OCI-LY3 (cell line): Measurements from ENCODE around the gene PSMG2.

Experiments
- H2AFZ ChIP-seq: fragments of 200-600, 300-600 bp; shearing (Covaris generic); 2 replicates; pipeline ENCODE4 v1.6.0; 2014; ENCODE audit warnings: antibody characterized with exemption, low read depth, low read length
- H3K27ac ChIP-seq: fragments of 200-600, 300-600 bp; sonication (generic); 2 replicates; pipeline ENCODE4 v1.5.1; 2014; ENCODE audit warnings: mild to moderate bottlenecking, low read length, moderate library complexity, mixed read lengths
- H3K27me3 ChIP-seq: fragments of 200-600, 300-600 bp; sonication (generic); 2 replicates; pipeline ENCODE4 v1.6.1; 2014; ENCODE audit warnings: low read depth, low read length, mixed read lengths
- H3K36me3 ChIP-seq: fragments of 200-600, 300-600 bp; sonication (generic); replicated peaks from 2 replicates; pipeline ENCODE3; 2014; ENCODE audit warnings: low read depth, low read length, mixed read lengths
- H3K4me1 ChIP-seq: fragments of 300-600, 200-600 bp; sonication (generic); 2 replicates; pipeline ENCODE4 v1.6.1; 2014; ENCODE audit warnings: low read length, mixed read lengths
- H3K4me2 ChIP-seq: fragments of 200-600, 300-600 bp; sonication (generic); 2 replicates; pipeline ENCODE4 v1.6.1; 2014; ENCODE audit warnings: low read length, mixed read lengths
- H3K4me3 ChIP-seq: fragments of 300-600, 200-600 bp; sonication (generic); 2 replicates; pipeline ENCODE4 v1.5.1; 2014; ENCODE audit warnings: antibody characterized with exemption, mild to moderate bottlenecking, low read length, moderate library complexity
- H3K79me2 ChIP-seq: fragments of 300-600, 200-600 bp; shearing (Covaris generic); 2 replicates; pipeline ENCODE4 v1.6.1; 2014; ENCODE audit warnings: mild to moderate bottlenecking, low read length, mixed read lengths
- H3K9ac ChIP-seq: fragments of 300-600, 200-600 bp; shearing (Covaris generic); 2 replicates; pipeline ENCODE4 v1.6.0; 2014; ENCODE audit warnings: mild to moderate bottlenecking, low read length, moderate library complexity
- H3K9me3 ChIP-seq: fragments of 200-600, 300-600 bp; shearing (Covaris generic); 2 replicates; pipeline ENCODE4 v1.6.1; 2014; ENCODE audit warnings: low read length, mixed read lengths; ENCODE audit not compliant: insufficient read depth
- H4K20me1 ChIP-seq: fragments of 200-600, 300-600 bp; sonication (generic); 2 replicates; pipeline ENCODE4 v1.6.1; 2016; ENCODE audit warnings: low read length, mixed read lengths; ENCODE audit not compliant: insufficient read depth
- CTCF ChIP-seq: fragments of 200-600, 300-600 bp; sonication (generic); IDR thresholded peaks from 2 replicates; pipeline ENCODE4 v1.5.1; 2014; ENCODE audit warnings: antibody characterized with exemption, low read length, low read depth
- EZH2phosphoT487 ChIP-seq: fragments of 200-600 bp; shearing (Covaris generic); IDR thresholded peaks from 2 replicates; pipeline ENCODE4 v1.6.1; 2018; ENCODE audit warnings: antibody characterized with exemption, mixed run types, low read depth

The PSMG2 gene

DNA sequence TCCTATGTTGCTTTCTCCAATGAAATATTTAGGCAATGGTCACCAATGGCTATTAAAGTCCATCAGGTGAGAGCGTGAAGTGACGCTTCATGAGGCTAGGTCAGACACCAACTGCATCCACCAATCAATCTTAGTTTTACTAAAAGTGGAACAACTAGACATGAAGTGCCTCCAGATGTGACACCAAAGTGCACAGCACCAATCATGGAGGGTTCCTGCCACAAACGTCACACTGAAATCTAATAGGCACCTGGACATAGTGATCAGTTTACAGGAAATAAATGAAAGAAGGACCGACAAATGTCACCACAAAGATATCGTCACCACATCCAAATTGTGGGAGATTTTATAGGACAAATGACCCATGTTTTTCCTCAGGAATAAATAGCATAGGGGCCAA lies 70.5 kb downstream of the PSMG2 start:
- Histone ChIP-seq H2AFZ (no peak overlapping the region), H3K4me2 (no peak overlapping the region), H3K27me3 (no peaks in the 10 kb centered on the region), H3K9me3 (no peaks in the 10 kb centered on the region), H3K4me3 (no peak overlapping the region), H3K4me1 (no peaks in the 10 kb centered on the region), H3K9ac (no peak overlapping the region), H3K27ac (no peak overlapping the region), H3K36me3 (no peaks in the 10 kb centered on the region), H4K20me1 (no peaks in the 10 kb centered on the region), H3K79me2 (no peaks in the 10 kb centered on the region)
- TF ChIP-seq EZH2phosphoT487 (no peak), CTCF (no peak)

DNA sequence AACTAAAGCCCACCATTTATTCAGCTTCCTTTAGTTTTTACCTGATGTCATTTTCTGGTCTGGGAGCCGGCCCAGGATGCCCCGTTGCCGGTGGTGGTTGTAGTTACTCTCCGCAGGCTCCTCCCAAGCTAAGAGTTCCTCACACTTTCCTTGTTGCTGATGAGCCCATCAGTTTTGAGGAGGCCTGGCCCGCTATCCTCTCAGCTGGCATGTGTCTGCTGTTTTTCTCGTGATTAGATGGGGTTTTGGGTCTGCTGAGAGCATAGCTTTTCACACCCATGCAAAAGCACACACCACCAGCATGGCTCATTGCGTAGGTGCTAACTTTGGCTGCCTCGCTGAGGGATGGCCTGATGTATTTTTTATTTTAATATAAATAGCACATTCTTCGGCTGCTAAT lies 72.1 kb downstream of the PSMG2 start:
- TF ChIP-seq CTCF, result no peak
- TF ChIP-seq EZH2phosphoT487, result no peak
- Histone ChIP-seq H3K9ac (no peak overlapping the region), H3K4me2 (no peak overlapping the region), H3K36me3 (no peaks in the 10 kb centered on the region), H4K20me1 (no peaks in the 10 kb centered on the region), H3K79me2 (no peaks in the 10 kb centered on the region), H3K4me1 (no peaks in the 10 kb centered on the region), H3K27ac (no peak overlapping the region), H3K4me3 (no peak overlapping the region), H3K9me3 (no peaks in the 10 kb centered on the region), H2AFZ (no peak overlapping the region), H3K27me3 (no peaks in the 10 kb centered on the region)
